HG03159 (cell line): ENCODE measurements around the gene KRTAP4-2.
"Not testable (repeated sequence)": the region's sequence is repeated elsewhere in the genome, so short reads cannot be mapped to it uniquely, and the experiment has no call there.

Source experiments
- ATAC-seq: cut with Tn5 transposase; IDR thresholded peaks from one replicate; pipeline ENCODE4 v1.9.1; 2021; ENCODE audit warnings: mild to moderate bottlenecking, moderate library complexity; ENCODE audit not compliant: unreplicated experiment

Gene KRTAP4-2

GRCh38 chr17:41177727-41178271, at the start of gene KRTAP4-2:
TSS of gene KRTAP4-2 (minus strand) at chr17:41178221. CDS start at chr17:41178164, 57 bp downstream.
- ATAC-seq: no peak

- ATAC-seq: not testable (repeated sequence)
These were observed 48.6 kb upstream of the KRTAP4-2 start, which contains the start of gene KRTAP9-2 for GRCh38 chr17:41226598-41227095. TSS of gene KRTAP9-2 (plus strand) at chr17:41226648. CDS start at chr17:41226655, 7 bp downstream.

DNA sequence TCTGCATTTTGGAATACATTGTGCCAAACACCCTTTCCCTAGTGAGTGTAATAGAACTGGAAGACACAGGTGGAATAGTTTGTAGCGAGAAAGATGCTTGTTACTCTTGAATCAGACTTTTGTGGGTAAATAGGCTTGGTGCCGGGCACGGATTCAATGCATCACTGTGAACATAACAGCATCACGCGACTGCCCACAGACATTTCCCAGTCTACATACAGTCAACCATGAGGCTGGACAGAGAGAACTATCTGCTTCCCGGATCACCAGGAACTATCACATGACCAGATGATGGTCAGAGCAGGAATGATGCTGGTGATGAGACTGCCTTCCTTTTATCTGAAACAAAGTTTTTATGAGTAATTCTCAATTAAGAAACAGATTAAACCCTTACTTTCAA, 48.0 kb upstream of the KRTAP4-2 start:
- no peak for ATAC-seq

GRCh38 chr17:41223821-41224220, 45.8 kb upstream of the KRTAP4-2 start:
- ATAC-seq: no peak

DNA sequence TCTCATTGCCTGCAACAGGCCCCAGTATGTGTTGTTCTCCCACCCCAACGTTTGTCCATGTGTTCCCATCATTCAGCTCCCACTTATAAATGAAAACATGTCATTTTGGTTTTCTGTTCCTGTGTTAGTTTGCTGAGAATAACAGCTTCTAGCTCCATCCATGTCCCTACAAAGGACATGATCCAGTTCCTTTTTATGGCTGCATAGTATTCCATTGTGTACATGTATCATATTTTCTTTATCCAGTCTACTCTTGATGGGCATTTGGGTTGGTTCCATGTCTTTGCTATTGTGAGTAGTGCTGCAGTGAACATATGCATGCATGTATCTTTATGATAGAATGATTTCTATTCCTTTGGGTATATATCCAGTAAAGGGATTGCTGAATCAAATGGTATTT, 37.7 kb upstream of the KRTAP4-2 start:
- ATAC-seq: no peak

DNA sequence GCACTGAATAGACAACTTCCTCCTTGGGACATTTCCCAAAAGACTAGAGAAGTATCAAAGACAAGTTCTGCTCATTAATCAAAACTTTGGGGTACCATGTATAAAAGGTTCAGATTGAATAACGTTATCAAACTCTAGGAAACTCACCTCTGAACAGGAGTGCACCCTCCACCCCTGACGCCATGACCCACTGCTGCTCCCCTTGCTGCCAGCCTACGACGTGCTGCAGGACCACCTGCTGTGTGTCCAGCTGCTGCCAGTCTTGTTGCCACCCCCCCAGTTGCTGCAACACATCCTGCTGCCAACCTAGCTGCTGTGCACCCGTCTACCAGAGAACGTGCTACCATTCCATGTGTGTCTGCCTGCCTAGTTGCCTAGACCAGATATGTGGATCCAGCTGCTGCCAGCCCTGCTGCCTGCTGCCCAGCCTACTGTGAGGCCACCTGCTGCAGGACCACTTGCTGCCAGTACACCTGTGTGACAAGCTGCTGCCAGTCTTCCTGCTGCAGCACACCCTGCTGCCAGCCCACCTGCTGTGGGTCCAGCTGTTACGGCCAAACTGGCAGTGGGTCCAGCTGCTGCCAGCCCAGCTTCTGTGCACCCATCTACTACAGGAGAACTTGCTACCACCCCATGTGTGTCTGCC, 34.6 kb upstream of the KRTAP4-2 start:
- no peak for ATAC-seq

- ATAC-seq: no peak
These were observed 33.9 kb upstream of the KRTAP4-2 start for GRCh38 chr17:41211845-41212466.

- no peak for ATAC-seq
These were observed 21.5 kb upstream of the KRTAP4-2 start for GRCh38 chr17:41199421-41200078.

GRCh38 chr17:41196068-41196467, 18.0 kb upstream of the KRTAP4-2 start:
- no peak for ATAC-seq

- no peak for ATAC-seq
These were observed 12.3 kb upstream of the KRTAP4-2 start for GRCh38 chr17:41190328-41190727.

DNA sequence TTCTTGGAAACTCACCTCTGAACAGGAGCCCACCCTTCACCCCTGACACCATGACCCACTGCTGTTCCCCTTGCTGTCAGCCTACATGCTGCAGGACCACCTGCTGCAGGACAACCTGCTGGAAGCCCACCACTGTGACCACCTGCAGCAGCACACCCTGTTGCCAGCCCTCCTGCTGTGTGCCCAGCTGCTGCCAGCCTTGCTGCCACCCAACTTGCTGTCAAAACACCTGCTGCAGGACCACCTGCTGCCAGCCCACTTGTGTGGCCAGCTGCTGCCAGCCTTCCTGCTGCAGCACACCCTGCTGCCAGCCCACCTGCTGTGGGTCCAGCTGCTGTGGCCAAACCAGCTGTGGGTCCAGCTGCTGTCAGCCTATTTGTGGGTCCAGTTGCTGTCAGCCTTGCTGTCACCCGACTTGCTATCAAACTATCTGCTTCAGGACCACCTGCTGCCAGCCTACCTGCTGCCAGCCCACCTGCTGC, 11.9 kb upstream of the KRTAP4-2 start, which contains the start of gene KRTAP9-1:
KRTAP9-1 (plus strand) TSS at position 51 of the 482 bp plus-strand sequence; CDS start at position 51, 0 bp downstream.
- ATAC-seq: not testable (repeated sequence)

- ATAC-seq: no peak
These were observed 8.9 kb upstream of the KRTAP4-2 start for GRCh38 chr17:41186872-41187271.

DNA sequence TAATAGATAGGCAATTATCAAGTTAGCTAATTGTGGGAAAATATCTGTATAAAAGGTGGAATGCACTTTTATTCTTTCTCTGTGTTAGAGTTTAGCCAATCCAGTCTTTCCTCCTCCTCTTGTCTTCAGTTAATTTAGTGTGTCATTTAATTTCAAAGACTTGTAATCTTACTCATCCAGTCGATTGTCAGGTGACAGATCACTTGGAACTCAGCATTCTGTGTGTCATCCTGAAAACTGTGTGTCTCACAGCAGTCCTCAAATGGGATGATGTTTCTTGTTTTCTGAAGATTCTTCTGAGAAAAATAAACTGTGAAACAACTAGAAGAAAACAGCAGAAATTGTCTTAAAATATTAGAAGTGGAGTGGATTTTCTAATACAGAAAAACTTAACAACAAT, 7.0 kb upstream of the KRTAP4-2 start:
- ATAC-seq: no peak

GRCh38 chr17:41184480-41184961, 6.5 kb upstream of the KRTAP4-2 start, which contains the start of gene KRTAP4-1:
TSS of gene KRTAP4-1 (minus strand) at chr17:41184911. CDS start at chr17:41184854, 57 bp downstream.
- no peak for ATAC-seq

DNA sequence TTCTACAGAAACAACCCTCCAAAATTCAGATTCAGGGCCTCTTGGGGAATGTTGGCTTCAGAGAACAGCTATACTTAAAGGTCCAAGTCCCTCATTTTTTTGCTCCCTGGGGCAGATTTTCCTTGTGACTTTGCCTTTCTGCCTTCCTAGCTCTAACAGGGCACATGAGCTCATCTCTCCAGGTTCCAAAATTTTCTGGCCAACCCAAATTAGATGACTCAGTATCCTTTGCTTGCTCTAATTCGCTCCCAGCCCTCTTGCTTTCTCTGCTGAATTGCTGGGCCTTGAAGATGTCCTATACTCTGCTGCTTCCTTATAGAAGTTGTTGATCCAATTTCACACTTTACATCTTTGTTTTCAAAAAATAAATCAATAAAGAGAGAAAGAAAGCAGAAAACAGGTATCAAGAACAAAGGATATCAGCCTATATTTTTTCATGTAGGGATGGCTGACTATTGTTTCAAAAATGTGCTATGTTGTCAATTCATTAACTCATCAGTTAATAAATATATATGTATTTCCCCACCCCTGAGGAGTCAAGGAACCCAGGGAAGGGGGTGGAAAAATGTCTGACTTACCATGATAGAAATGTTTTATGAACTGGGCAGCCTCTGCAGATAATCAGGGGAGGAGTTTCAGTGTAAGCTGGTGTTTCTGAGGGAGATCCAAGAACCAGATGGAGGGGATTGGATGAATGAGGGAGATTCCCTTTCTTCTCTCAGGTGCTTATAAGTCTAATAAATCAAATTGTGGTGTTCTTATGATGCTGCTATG, 1.0 kb upstream of the KRTAP4-2 start:
- no peak for ATAC-seq

- ATAC-seq: no peak
These were observed 320 bp upstream of the KRTAP4-2 start for GRCh38 chr17:41178341-41178740.

DNA sequence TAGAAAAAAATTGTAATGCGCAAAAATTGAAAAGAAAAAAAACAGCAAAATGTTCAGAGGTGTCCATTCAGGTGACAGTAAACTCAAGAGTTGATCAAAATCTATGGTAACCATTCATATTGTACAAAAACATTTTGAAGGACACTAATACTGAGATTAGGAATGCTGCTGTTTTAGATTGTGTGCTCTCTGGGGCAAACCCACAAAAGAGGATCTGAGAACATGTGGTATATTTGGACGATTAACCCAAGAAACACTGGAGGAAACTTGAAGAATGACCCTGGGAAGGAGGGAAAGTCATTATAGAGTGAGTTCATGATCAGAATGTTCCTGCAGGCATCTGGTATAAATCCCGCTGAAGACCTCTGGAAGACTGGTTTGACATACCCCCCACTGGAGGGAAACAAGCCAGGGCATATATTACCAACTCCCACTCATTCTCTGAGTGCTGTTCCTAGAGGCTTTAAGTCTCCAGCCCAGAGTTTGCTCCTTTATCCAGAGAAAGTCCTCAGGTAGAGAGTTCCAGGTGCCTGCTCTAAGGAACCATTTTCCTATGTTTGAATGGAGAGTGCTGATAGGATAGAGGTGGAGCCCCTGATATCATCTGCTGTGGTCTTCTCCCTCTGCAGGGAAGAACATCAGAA, 1.2 kb downstream of the KRTAP4-2 start:
- no peak for ATAC-seq

GRCh38 chr17:41171886-41172285, 6.1 kb downstream of the KRTAP4-2 start:
- ATAC-seq: no peak

- no peak for ATAC-seq
These were observed 9.9 kb downstream of the KRTAP4-2 start, which contains the start of gene KRTAP4-3 for GRCh38 chr17:41168121-41168520. TSS of gene KRTAP4-3 (minus strand) at chr17:41168221. CDS start at chr17:41168172, 49 bp downstream.

DNA sequence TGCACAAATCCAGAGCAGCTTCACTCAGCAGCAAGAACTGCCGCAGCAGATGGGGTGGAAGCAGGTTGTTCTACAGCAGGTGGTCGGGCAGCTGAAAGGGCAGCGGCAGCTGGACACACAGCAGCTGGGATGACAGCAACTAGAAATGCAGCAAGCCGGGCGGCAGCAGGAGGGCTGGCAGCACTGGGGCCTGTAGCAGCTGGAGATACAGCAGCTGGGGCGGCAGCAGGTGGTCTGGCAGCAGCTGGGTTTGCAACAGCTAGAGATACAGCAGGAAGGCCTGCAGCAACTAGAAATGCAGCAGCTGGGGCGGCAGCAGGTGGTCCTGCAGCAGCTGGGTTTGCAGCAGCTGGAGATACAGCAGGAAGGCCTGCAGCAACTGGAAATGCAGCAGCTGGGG, 10.5 kb downstream of the KRTAP4-2 start:
- no peak for ATAC-seq
